ENCODE data around the gene CKAP2L.

- TF ChIP-seq POLR2A (IDR thresholded peaks at IDR 0.05; ENCODE audit: low read length): no peak
- no peak for TF ChIP-seq GATA1 (IDR thresholded peaks at IDR 0.05; ENCODE audit: low read depth, low read length)
These were observed 7.1 kb downstream of the CKAP2L start for GRCh38 chr2:112757265-112757664.
